GM21515 (cell line): Measurements from ENCODE around the gene TEP1.
A peak's percentile ranks its signal among the peaks of the same experiment; 100 is the strongest.
"Not testable (repeated sequence)": the region's sequence is repeated elsewhere in the genome, so short reads cannot be mapped to it uniquely, and the experiment has no call there.

ENCODE experiments used
- ATAC-seq: cut with Tn5 transposase; IDR thresholded peaks from one replicate; pipeline ENCODE4 v1.9.1; 2021; ENCODE audit not compliant: unreplicated experiment

The TEP1 gene

GRCh38 chr14:20345366-20345765, 67.9 kb downstream of the TEP1 start:
- no peak for ATAC-seq

GRCh38 chr14:20343862-20344220, 69.5 kb downstream of the TEP1 start:
- ATAC-seq: no peak

DNA sequence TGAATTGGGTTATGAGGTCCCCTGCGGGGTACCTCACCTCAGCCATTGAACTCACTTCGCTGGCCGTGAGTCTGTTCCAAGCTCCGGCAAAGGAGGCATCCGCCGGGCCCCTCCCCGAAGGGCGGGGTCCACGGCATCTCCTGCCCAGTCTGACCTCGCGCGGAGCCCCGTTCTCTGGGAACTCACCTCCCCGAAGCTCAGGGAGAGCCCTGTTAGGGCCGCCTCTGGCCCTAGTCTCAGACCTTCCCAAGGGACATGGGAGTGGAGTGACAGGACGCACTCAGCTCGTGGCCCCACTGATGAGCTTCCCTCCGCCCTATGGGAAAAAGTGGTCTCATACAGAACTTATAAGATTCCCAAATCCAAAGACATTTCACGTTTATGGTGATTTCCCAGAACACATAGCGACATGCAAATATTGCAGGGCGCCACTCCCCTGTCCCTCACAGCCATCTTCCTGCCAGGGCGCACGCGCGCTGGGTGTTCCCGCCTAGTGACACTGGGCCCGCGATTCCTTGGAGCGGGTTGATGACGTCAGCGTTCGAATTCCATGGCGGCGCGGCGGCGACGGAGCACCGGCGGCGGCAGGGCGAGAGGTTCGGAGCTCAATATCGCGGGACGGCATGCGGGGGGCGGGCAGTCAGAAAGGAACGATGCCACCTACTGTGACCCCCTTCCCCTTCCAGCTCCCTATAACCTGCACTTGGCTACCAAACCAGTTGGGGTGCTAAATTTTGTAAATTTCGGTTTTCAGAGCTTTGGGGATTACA, 70.0 kb downstream of the TEP1 start, which contains the start of gene PARP2:
TSS of gene PARP2 (plus strand) at position 544 of the 770 bp plus-strand sequence. CDS start at position 551, 7 bp downstream.
- ATAC-seq: peak; percentile 89

DNA sequence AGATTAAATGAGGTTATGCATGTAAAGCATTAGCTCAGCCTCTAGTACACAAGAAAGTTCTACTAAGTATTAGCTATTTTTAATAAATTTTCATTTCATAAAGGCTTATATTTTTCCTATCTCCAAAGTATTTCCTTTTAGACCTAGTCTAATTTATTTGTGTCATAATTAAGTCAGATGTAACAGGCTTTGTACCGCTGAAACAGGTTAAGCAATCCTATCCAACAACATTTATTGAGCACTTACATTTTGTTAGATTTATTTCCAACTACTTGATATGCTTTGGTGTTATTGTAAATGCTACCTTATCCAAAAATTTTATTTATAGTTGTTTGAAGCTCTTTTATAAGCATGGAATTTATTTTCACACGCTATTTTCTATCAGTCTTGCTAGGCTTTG, 71.7 kb downstream of the TEP1 start:
- no peak for ATAC-seq

GRCh38 chr14:20341032-20341431, 72.3 kb downstream of the TEP1 start:
- ATAC-seq: not testable (repeated sequence)

GRCh38 chr14:20334017-20334416, 79.3 kb downstream of the TEP1 start:
- no peak for ATAC-seq

DNA sequence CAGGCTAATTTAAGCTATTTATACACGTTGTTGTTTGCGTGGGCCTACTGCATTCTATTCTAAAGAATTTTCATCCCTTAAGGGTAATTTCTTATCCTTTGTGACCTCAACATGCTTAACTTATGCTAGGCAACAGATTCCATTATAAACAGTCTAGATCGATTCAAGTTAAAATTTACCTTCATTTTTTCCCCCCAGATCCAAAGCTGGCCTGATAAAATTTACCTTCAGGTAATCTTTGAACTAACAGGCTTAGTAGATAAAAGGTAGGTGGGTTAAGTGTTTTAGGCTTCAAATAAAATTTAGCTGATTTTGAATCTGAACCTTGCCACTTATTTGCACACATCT, 79.8 kb downstream of the TEP1 start:
- peak; percentile 16 for ATAC-seq

GRCh38 chr14:20332788-20333493, 80.4 kb downstream of the TEP1 start, which contains the start of gene CCNB1IP1:
TSS of gene CCNB1IP1 (minus strand) at chr14:20333279. CDS start at chr14:20316523, 16,756 bp downstream.
- peak; percentile 96 for ATAC-seq

DNA sequence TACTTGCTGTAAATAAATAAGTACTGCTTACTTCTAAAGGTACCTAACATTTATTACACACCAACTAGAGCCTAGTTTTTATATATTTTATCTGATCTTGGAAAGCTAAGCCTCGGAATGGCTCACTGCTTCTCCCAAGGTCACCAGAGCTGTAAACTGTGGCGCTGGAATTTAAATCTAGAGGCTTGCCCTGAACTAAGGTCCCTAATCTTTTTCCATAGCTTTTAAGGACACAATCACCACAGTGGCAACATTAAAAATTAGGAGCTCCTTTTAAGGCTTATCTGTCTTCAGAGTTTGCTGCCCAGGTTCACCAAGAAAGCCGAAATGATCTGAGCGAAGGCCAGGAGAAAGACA, 80.9 kb downstream of the TEP1 start:
- ATAC-seq: no peak

DNA sequence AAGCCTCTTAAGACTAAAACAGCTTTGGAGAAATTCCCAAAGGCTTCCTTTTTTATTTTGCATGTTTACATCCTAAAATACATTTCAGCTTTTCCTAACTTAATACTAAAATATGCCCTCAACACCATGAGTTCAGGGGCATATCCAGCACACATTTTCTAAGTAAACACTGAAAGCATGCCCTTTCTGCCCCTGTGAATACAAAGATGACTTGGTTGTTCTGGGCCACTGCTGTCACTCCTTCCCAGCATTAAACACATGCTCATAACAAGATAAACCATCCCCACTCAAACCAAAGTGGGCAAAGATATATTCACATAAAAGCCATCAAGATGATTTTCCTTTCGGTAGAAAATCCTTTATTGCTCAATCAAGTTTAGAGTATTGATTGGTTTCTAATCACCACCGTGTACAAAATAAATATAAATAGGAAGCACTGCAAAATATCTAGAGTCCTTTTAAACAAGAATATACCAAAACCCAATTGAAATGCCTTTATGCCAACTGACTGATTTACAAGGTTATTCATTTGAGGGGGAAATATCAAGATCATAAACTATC, 82.2 kb downstream of the TEP1 start:
- ATAC-seq: no peak

DNA sequence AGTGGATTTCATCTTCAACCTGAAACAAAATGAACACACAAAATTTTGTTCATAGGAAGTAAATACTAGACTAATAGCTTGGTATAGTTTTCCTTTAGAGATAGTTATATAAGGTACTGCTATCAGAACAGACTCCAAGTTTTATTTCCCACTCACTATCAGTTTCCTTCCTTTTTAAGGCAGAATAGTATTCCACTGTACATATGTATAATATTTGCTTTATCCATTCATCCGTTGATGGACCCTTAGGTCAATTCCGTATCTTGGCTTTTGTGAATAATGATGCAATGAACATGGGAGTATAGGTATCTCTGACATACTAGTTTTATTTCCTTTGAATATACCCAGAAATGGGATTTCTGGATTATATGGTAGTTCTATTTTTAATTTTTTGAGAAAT, 83.9 kb downstream of the TEP1 start:
- no peak for ATAC-seq

GRCh38 chr14:20328705-20329104, 84.6 kb downstream of the TEP1 start:
- ATAC-seq: no peak

GRCh38 chr14:20327005-20327869, 86.1 kb downstream of the TEP1 start:
- ATAC-seq: peak; percentile 46

GRCh38 chr14:20317720-20318119, 95.6 kb downstream of the TEP1 start:
- no peak for ATAC-seq
